ENCODE data around the gene NCK2. TPM values are rescaled to one million over a fixed set of nuclear protein-coding genes. Genes with fewer than 3 reads are reported as not detected.

NCK2 gene
- total RNA-seq, 2 experiments from 2014 or later = 84.7 to 87.5 TPM

- ChIA-PET CTCF (interaction anchor here (0.6 to 1.2 kb wide), 5 partner anchors 8 to 658 kb away, joined by 3 to 7 read pairs (median 4); no protein-coding TSS in a partner anchor), POLR2A (no interaction called here)
- H3K27ac Mint-ChIP-seq = peak overlapping the region; percentile 81
- no peak overlapping the region for H3K4me3 Mint-ChIP-seq
- ATAC-seq = peak; percentile 76
- peak; percentile 77 for DNase-seq
- intact Hi-C loops (cut with DNase I, micrococcal nuclease) = loop anchor here in 1 of 2 experiments (5.0 kb wide), 1 partner anchor 55 kb away; no protein-coding TSS in a partner anchor
- peaks cover 3% of the 10 kb centered on the region for H3K36me3 Mint-ChIP-seq (ENCODE audit: low read depth)
- peaks cover 63% of the 10 kb centered on the region for H3K4me1 Mint-ChIP-seq
- peaks cover 4% of the 10 kb centered on the region for H3K9me3 Mint-ChIP-seq (ENCODE audit: low read depth)
- H3K27me3 Mint-ChIP-seq = no peaks in the 10 kb centered on the region
Observed at GRCh38 chr2:105926960-105927678, 182.4 kb downstream of the NCK2 start.

GRCh38 chr2:105928086-105928485, 183.4 kb downstream of the NCK2 start:
- ChIA-PET POLR2A (no interaction called here), CTCF (interaction anchor here (0.5 kb wide), 1 partner anchor 389 kb away, joined by 3 read pairs; no protein-coding TSS in a partner anchor)
- Mint-ChIP-seq H3K27ac (peak overlapping the region; percentile 81), H3K4me3 (no peak overlapping the region), H3K9me3 (ENCODE audit: low read depth) (no peaks in the 10 kb centered on the region), H3K27me3 (no peaks in the 10 kb centered on the region), H3K4me1 (peaks cover 64% of the 10 kb centered on the region), H3K36me3 (ENCODE audit: low read depth) (no peaks in the 10 kb centered on the region)
- intact Hi-C loops (cut with DNase I, micrococcal nuclease) = loop anchor here in 1 of 2 experiments (5.0 kb wide), 1 partner anchor 56 kb away; no protein-coding TSS in a partner anchor
- DNase-seq (no peak), ATAC-seq (no peak)

GRCh38 chr2:105928563-105928962, 183.9 kb downstream of the NCK2 start:
- ChIA-PET POLR2A (no interaction called here), CTCF (interaction anchor here (0.5 to 0.6 kb wide), 2 partner anchors 11 to 390 kb away, joined by 3 read pairs; no protein-coding TSS in a partner anchor)
- peaks cover 60% of the 10 kb centered on the region for H3K4me1 Mint-ChIP-seq
- no peaks in the 10 kb centered on the region for H3K36me3 Mint-ChIP-seq (ENCODE audit: low read depth)
- DNase-seq (no peak), ATAC-seq (no peak)
- no peaks in the 10 kb centered on the region for H3K27me3 Mint-ChIP-seq
- H3K27ac Mint-ChIP-seq = peak overlapping the region; percentile 38
- no peak overlapping the region for H3K4me3 Mint-ChIP-seq
- intact Hi-C loops (cut with DNase I, micrococcal nuclease) = loop anchor here in 1 of 2 experiments (5.0 kb wide), 1 partner anchor 56 kb away; no protein-coding TSS in a partner anchor
- H3K9me3 Mint-ChIP-seq (ENCODE audit: low read depth) = no peaks in the 10 kb centered on the region

- Mint-ChIP-seq H3K36me3 (ENCODE audit: low read depth) (peaks cover 2% of the 10 kb centered on the region), H3K4me1 (peaks cover 55% of the 10 kb centered on the region), H3K27ac (peak overlapping the region; percentile 61), H3K27me3 (no peaks in the 10 kb centered on the region), H3K9me3 (ENCODE audit: low read depth) (peaks cover 2% of the 10 kb centered on the region), H3K4me3 (no peak overlapping the region)
- peak; percentile 73 for DNase-seq
- POLR2A ChIA-PET = interaction anchor here (0.7 kb wide), 1 partner anchor 175 kb away, joined by 5 read pairs; no protein-coding TSS in a partner anchor
- ATAC-seq = peak; percentile 72
- CTCF ChIA-PET = interaction anchor here (0.7 to 1.1 kb wide), 6 partner anchors 9 to 123 kb away, joined by 3 to 4 read pairs (median 3); no protein-coding TSS in a partner anchor
- intact Hi-C loops (cut with DNase I, micrococcal nuclease) = loop anchor here in 1 of 2 experiments (5.0 kb wide), 1 partner anchor 57 kb away; no protein-coding TSS in a partner anchor
Observed at GRCh38 chr2:105929516-105929915, 184.8 kb downstream of the NCK2 start.

- DNase-seq (no peak), ATAC-seq (no peak)
- CTCF ChIA-PET = interaction anchor here (0.6 to 2.3 kb wide), 4 partner anchors 14 to 162 kb away, joined by 3 to 6 read pairs (median 4); no protein-coding TSS in a partner anchor
- POLR2A ChIA-PET = no interaction called here
- H3K4me3 Mint-ChIP-seq = no peak overlapping the region
- no peaks in the 10 kb centered on the region for H3K27me3 Mint-ChIP-seq
- H3K27ac Mint-ChIP-seq = no peak overlapping the region
- H3K9me3 Mint-ChIP-seq (ENCODE audit: low read depth) = peaks cover 2% of the 10 kb centered on the region
- H3K4me1 Mint-ChIP-seq = peaks cover 36% of the 10 kb centered on the region
- intact Hi-C loops (cut with DNase I, micrococcal nuclease) = loop anchor here in 1 of 2 experiments (5.0 kb wide), 1 partner anchor 155 kb away; no protein-coding TSS in a partner anchor
- H3K36me3 Mint-ChIP-seq (ENCODE audit: low read depth) = peaks cover 2% of the 10 kb centered on the region
Observed at GRCh38 chr2:105932582-105932981, 187.9 kb downstream of the NCK2 start.

- H3K4me3 Mint-ChIP-seq = no peak overlapping the region
- peaks cover 23% of the 10 kb centered on the region for H3K4me1 Mint-ChIP-seq
- no peaks in the 10 kb centered on the region for H3K27me3 Mint-ChIP-seq
- intact Hi-C loops (cut with DNase I, micrococcal nuclease) = loop anchor here in 1 of 2 experiments (5.0 kb wide), 1 partner anchor 153 kb away; no protein-coding TSS in a partner anchor
- CTCF ChIA-PET = interaction anchor here (1.0 to 2.3 kb wide), 4 partner anchors 15 to 390 kb away, joined by 3 to 6 read pairs (median 5); no protein-coding TSS in a partner anchor
- H3K9me3 Mint-ChIP-seq (ENCODE audit: low read depth) = peaks cover 7% of the 10 kb centered on the region
- DNase-seq (no peak), ATAC-seq (no peak)
- H3K36me3 Mint-ChIP-seq (ENCODE audit: low read depth) = peaks cover 2% of the 10 kb centered on the region
- POLR2A ChIA-PET = interaction anchor here (0.6 kb wide), 1 partner anchor 15 kb away, joined by 4 read pairs; no protein-coding TSS in a partner anchor
- H3K27ac Mint-ChIP-seq = peak overlapping the region; percentile 17
Observed at GRCh38 chr2:105933906-105934305, 189.2 kb downstream of the NCK2 start.

- CTCF ChIA-PET = interaction anchor here (1.0 to 2.3 kb wide), 6 partner anchors 8 to 390 kb away, joined by 3 to 7 read pairs (median 6); no protein-coding TSS in a partner anchor
- H3K9me3 Mint-ChIP-seq (ENCODE audit: low read depth) = peaks cover 9% of the 10 kb centered on the region
- intact Hi-C loops (cut with DNase I, micrococcal nuclease) = loop anchor here in 1 of 2 experiments (5.0 kb wide), 1 partner anchor 153 kb away; no protein-coding TSS in a partner anchor
- peaks cover 17% of the 10 kb centered on the region for H3K4me1 Mint-ChIP-seq
- no peaks in the 10 kb centered on the region for H3K27me3 Mint-ChIP-seq
- H3K27ac Mint-ChIP-seq = no peak overlapping the region
- peaks cover 3% of the 10 kb centered on the region for H3K36me3 Mint-ChIP-seq (ENCODE audit: low read depth)
- H3K4me3 Mint-ChIP-seq = no peak overlapping the region
- DNase-seq (peak; percentile 62), ATAC-seq (peak; percentile 84)
- POLR2A ChIA-PET = interaction anchor here (0.6 to 1.1 kb wide), 2 partner anchors 15 to 131 kb away, joined by 4 to 5 read pairs; no protein-coding TSS in a partner anchor
Observed at GRCh38 chr2:105934467-105934866, 189.8 kb downstream of the NCK2 start.

GRCh38 chr2:105935063-105935462, 190.4 kb downstream of the NCK2 start:
- Mint-ChIP-seq H3K27ac (no peak overlapping the region), H3K4me3 (no peak overlapping the region), H3K4me1 (peaks cover 11% of the 10 kb centered on the region), H3K9me3 (ENCODE audit: low read depth) (peaks cover 11% of the 10 kb centered on the region), H3K36me3 (ENCODE audit: low read depth) (peaks cover 5% of the 10 kb centered on the region), H3K27me3 (no peaks in the 10 kb centered on the region)
- DNase-seq (no peak), ATAC-seq (peak; percentile 84)
- CTCF ChIA-PET = interaction anchor here (0.8 to 2.1 kb wide), 6 partner anchors 8 to 391 kb away, joined by 3 to 7 read pairs (median 5); no protein-coding TSS in a partner anchor
- POLR2A ChIA-PET = interaction anchor here (1.1 kb wide), 1 partner anchor 132 kb away, joined by 5 read pairs; no protein-coding TSS in a partner anchor
- intact Hi-C loops (cut with DNase I, micrococcal nuclease) = no loop called here

- POLR2A ChIA-PET = no interaction called here
- intact Hi-C loops (cut with DNase I, micrococcal nuclease) = no loop called here
Observed at GRCh38 chr2:105936954-105937353, 192.2 kb downstream of the NCK2 start.

GRCh38 chr2:105937498-105938097, 192.9 kb downstream of the NCK2 start:
- Mint-ChIP-seq H3K36me3 (ENCODE audit: low read depth) (peaks cover 5% of the 10 kb centered on the region), H3K9me3 (ENCODE audit: low read depth) (peaks cover 14% of the 10 kb centered on the region), H3K4me3 (no peak overlapping the region), H3K27me3 (no peaks in the 10 kb centered on the region), H3K4me1 (peaks cover 2% of the 10 kb centered on the region), H3K27ac (no peak overlapping the region)
- ChIA-PET CTCF (interaction anchor here (0.6 to 0.9 kb wide), 2 partner anchors 9 to 212 kb away, joined by 3 read pairs; no protein-coding TSS in a partner anchor), POLR2A (no interaction called here)
- no peak for DNase-seq
- intact Hi-C loops (cut with DNase I, micrococcal nuclease) = no loop called here
- no peak for ATAC-seq

More at GRCh38 chr2:105936954-105937353, 192.2 kb downstream of the NCK2 start:
- CTCF ChIA-PET = interaction anchor here (0.6 to 0.9 kb wide), 2 partner anchors 9 to 211 kb away, joined by 3 read pairs; no protein-coding TSS in a partner anchor
- no peak overlapping the region for H3K4me3 Mint-ChIP-seq
- peaks cover 5% of the 10 kb centered on the region for H3K36me3 Mint-ChIP-seq (ENCODE audit: low read depth)
- H3K27ac Mint-ChIP-seq = no peak overlapping the region
- ATAC-seq = no peak
- H3K4me1 Mint-ChIP-seq = peaks cover 4% of the 10 kb centered on the region
- H3K27me3 Mint-ChIP-seq = no peaks in the 10 kb centered on the region
- H3K9me3 Mint-ChIP-seq (ENCODE audit: low read depth) = peaks cover 14% of the 10 kb centered on the region
- no peak for DNase-seq

Data from activated CD4-positive, alpha-beta T cell treated with anti-CD3 and anti-CD28 coated beads for 36 hours (primary cell).